Activated naive CD4-positive, alpha-beta T cell treated with anti-CD3 and anti-CD28 coated beads, Interleukin-2, amount 50 U/mL, for 24 hours (primary cell): ENCODE measurements around the gene KIF25.
"Not testable (repeated sequence)": the region's sequence is repeated elsewhere in the genome, so short reads cannot be mapped to it uniquely, and the experiment has no call there.

Experiments used
- H3K27ac Mint-ChIP-seq: one replicate; pipeline ENCODE4 v1.8.0; 2021; ENCODE audit warnings: mild to moderate bottlenecking, mixed read lengths
- H3K27me3 Mint-ChIP-seq: one replicate; pipeline ENCODE4 v1.8.0; 2021; ENCODE audit warnings: mixed read lengths
- H3K36me3 Mint-ChIP-seq: one replicate; pipeline ENCODE4 v1.8.0; 2021; ENCODE audit warnings: mixed read lengths
- H3K4me1 Mint-ChIP-seq: one replicate; pipeline ENCODE4 v1.8.0; 2021; ENCODE audit warnings: mixed read lengths
- H3K4me3 Mint-ChIP-seq: one replicate; pipeline ENCODE4 v1.8.0; 2021; ENCODE audit warnings: mild to moderate bottlenecking, mixed read lengths
- H3K9me3 Mint-ChIP-seq: one replicate; pipeline ENCODE4 v1.8.0; 2021; ENCODE audit warnings: mixed read lengths

KIF25 gene

GRCh38 chr6:167968091-167968490 is 29.4 kb upstream of the KIF25 start:
- no peaks in the 10 kb centered on the region for H3K36me3 Mint-ChIP-seq
- H3K4me3 Mint-ChIP-seq, result no peak overlapping the region
- no peaks in the 10 kb centered on the region for H3K27me3 Mint-ChIP-seq
- H3K9me3 Mint-ChIP-seq, result no peaks in the 10 kb centered on the region
- no peaks in the 10 kb centered on the region for H3K4me1 Mint-ChIP-seq
- H3K27ac Mint-ChIP-seq, result no peak overlapping the region

GRCh38 chr6:167970230-167970629 is 27.2 kb upstream of the KIF25 start:
- Mint-ChIP-seq H3K4me1 (no peaks in the 10 kb centered on the region), H3K27ac (no peak overlapping the region), H3K9me3 (no peaks in the 10 kb centered on the region), H3K4me3 (no peak overlapping the region), H3K27me3 (peaks cover 2% of the 10 kb centered on the region), H3K36me3 (no peaks in the 10 kb centered on the region)

GRCh38 chr6:167972193-167972592 is 25.3 kb upstream of the KIF25 start:
- Mint-ChIP-seq H3K36me3 (no peaks in the 10 kb centered on the region), H3K9me3 (no peaks in the 10 kb centered on the region), H3K27ac (no peak overlapping the region), H3K4me3 (no peak overlapping the region), H3K4me1 (no peaks in the 10 kb centered on the region), H3K27me3 (peaks cover 2% of the 10 kb centered on the region)

- H3K9me3 Mint-ChIP-seq, result no peaks in the 10 kb centered on the region
- H3K27me3 Mint-ChIP-seq, result peaks cover 4% of the 10 kb centered on the region
- H3K4me1 Mint-ChIP-seq, result no peaks in the 10 kb centered on the region
- H3K36me3 Mint-ChIP-seq, result no peaks in the 10 kb centered on the region
- no peak overlapping the region for H3K27ac Mint-ChIP-seq
- no peak overlapping the region for H3K4me3 Mint-ChIP-seq
Measured at GRCh38 chr6:167973148-167973885, 24.2 kb upstream of the KIF25 start.

GRCh38 chr6:167974640-167975344 is 22.7 kb upstream of the KIF25 start:
- Mint-ChIP-seq H3K4me3 (no peak overlapping the region), H3K36me3 (no peaks in the 10 kb centered on the region), H3K27ac (no peak overlapping the region), H3K4me1 (no peaks in the 10 kb centered on the region), H3K27me3 (peaks cover 4% of the 10 kb centered on the region), H3K9me3 (no peaks in the 10 kb centered on the region)

GRCh38 chr6:167975458-167975857 is 22.0 kb upstream of the KIF25 start:
- Mint-ChIP-seq H3K4me1 (no peaks in the 10 kb centered on the region), H3K27ac (no peak overlapping the region), H3K36me3 (no peaks in the 10 kb centered on the region), H3K4me3 (no peak overlapping the region), H3K9me3 (no peaks in the 10 kb centered on the region), H3K27me3 (peaks cover 4% of the 10 kb centered on the region)

GRCh38 chr6:167976116-167976657 is 21.3 kb upstream of the KIF25 start:
- H3K27me3 Mint-ChIP-seq, result not testable (repeated sequence)

GRCh38 chr6:167976708-167977107 is 20.8 kb upstream of the KIF25 start:
- no peak overlapping the region for H3K27ac Mint-ChIP-seq
- no peaks in the 10 kb centered on the region for H3K4me1 Mint-ChIP-seq
- H3K4me3 Mint-ChIP-seq, result no peak overlapping the region
- no peaks in the 10 kb centered on the region for H3K36me3 Mint-ChIP-seq
- H3K9me3 Mint-ChIP-seq, result no peaks in the 10 kb centered on the region
- H3K27me3 Mint-ChIP-seq, result peaks cover 4% of the 10 kb centered on the region

More at GRCh38 chr6:167976116-167976657, 21.3 kb upstream of the KIF25 start:
- not testable (repeated sequence) for H3K36me3 Mint-ChIP-seq, H3K4me3 Mint-ChIP-seq, H3K9me3 Mint-ChIP-seq, H3K4me1 Mint-ChIP-seq, H3K27ac Mint-ChIP-seq

- Mint-ChIP-seq H3K27me3 (peaks cover 5% of the 10 kb centered on the region), H3K4me1 (no peaks in the 10 kb centered on the region), H3K27ac (no peak overlapping the region), H3K4me3 (no peak overlapping the region), H3K36me3 (no peaks in the 10 kb centered on the region), H3K9me3 (no peaks in the 10 kb centered on the region)
Measured at GRCh38 chr6:167977717-167978467, 19.6 kb upstream of the KIF25 start.

- Mint-ChIP-seq H3K4me3 (no peak overlapping the region), H3K27me3 (peaks cover 5% of the 10 kb centered on the region), H3K4me1 (no peaks in the 10 kb centered on the region), H3K9me3 (no peaks in the 10 kb centered on the region), H3K27ac (no peak overlapping the region), H3K36me3 (no peaks in the 10 kb centered on the region)
Measured at GRCh38 chr6:167978607-167979006, 18.9 kb upstream of the KIF25 start.

GRCh38 chr6:167979436-167980139 is 17.9 kb upstream of the KIF25 start:
- Mint-ChIP-seq H3K27me3 (peaks cover 5% of the 10 kb centered on the region), H3K4me1 (no peaks in the 10 kb centered on the region), H3K9me3 (no peaks in the 10 kb centered on the region), H3K4me3 (no peak overlapping the region), H3K36me3 (no peaks in the 10 kb centered on the region), H3K27ac (no peak overlapping the region)

GRCh38 chr6:167980911-167981580 is 16.4 kb upstream of the KIF25 start:
- Mint-ChIP-seq H3K9me3 (no peaks in the 10 kb centered on the region), H3K4me1 (no peaks in the 10 kb centered on the region), H3K36me3 (no peaks in the 10 kb centered on the region), H3K4me3 (no peak overlapping the region), H3K27ac (no peak overlapping the region), H3K27me3 (peaks cover 3% of the 10 kb centered on the region)

GRCh38 chr6:167981916-167982462 is 15.5 kb upstream of the KIF25 start:
- Mint-ChIP-seq H3K9me3 (no peaks in the 10 kb centered on the region), H3K36me3 (no peaks in the 10 kb centered on the region), H3K4me3 (no peak overlapping the region), H3K4me1 (no peaks in the 10 kb centered on the region), H3K27me3 (peaks cover 3% of the 10 kb centered on the region), H3K27ac (peak overlapping the region; percentile 33)

GRCh38 chr6:167984144-167984719 is 13.2 kb upstream of the KIF25 start:
- H3K4me1 Mint-ChIP-seq, result no peaks in the 10 kb centered on the region
- H3K9me3 Mint-ChIP-seq, result no peaks in the 10 kb centered on the region
- H3K36me3 Mint-ChIP-seq, result no peaks in the 10 kb centered on the region
- H3K27me3 Mint-ChIP-seq, result peaks cover 1% of the 10 kb centered on the region
- no peak overlapping the region for H3K4me3 Mint-ChIP-seq
- no peak overlapping the region for H3K27ac Mint-ChIP-seq
